OCI-LY1 (cell line): Measurements from ENCODE around the gene GFPT2.

ENCODE experiments used
- H2AFZ ChIP-seq: fragments of 200-600 bp; sonication (generic), shearing (Covaris generic); 2 replicates; pipeline ENCODE4 v1.6.0; 2014; ENCODE audit warnings: antibody characterized with exemption, mild to moderate bottlenecking, low read length
- H3F3A ChIP-seq: fragments of 200-600 bp; sonication (generic), shearing (Covaris generic); 2 replicates; pipeline ENCODE4 v1.6.0; 2014; ENCODE audit warnings: mild to moderate bottlenecking, antibody characterized with exemption, low read length, moderate library complexity; ENCODE audit not compliant: insufficient read depth
- H3K27ac ChIP-seq: fragments of 200-600 bp; sonication (generic); 2 replicates; pipeline ENCODE4 v1.5.1; 2014; ENCODE audit warnings: low read length, mixed run types, mild to moderate bottlenecking, low read depth; ENCODE audit not compliant: poor library complexity, severe bottlenecking
- H3K27me3 ChIP-seq: fragments of 200-600 bp; sonication (generic); 2 replicates; pipeline ENCODE4 v1.6.0; 2014; ENCODE audit warnings: antibody characterized with exemption, mild to moderate bottlenecking, low read length, moderate library complexity; ENCODE audit not compliant: insufficient read depth
- H3K36me3 ChIP-seq: fragments of 200-600 bp; sonication (generic); 2 replicates; pipeline ENCODE4 v1.6.1; 2014; ENCODE audit warnings: mild to moderate bottlenecking, antibody characterized with exemption, low read length, moderate library complexity, mixed read lengths; ENCODE audit not compliant: insufficient read depth
- H3K4me1 ChIP-seq: fragments of 200-600 bp; sonication (generic); 2 replicates; pipeline ENCODE4 v1.5.1; 2014; ENCODE audit warnings: mild to moderate bottlenecking, low read length, moderate library complexity; ENCODE audit not compliant: insufficient read depth, severe bottlenecking
- H3K4me2 ChIP-seq: fragments of 200-600 bp; sonication (generic), shearing (Covaris generic); 2 replicates; pipeline ENCODE4 v1.6.1; 2014; ENCODE audit warnings: low read length
- H3K4me3 ChIP-seq: fragments of 200-600 bp; sonication (generic); 2 replicates; pipeline ENCODE4 v1.5.1; 2014; ENCODE audit warnings: low read length, low read depth, mild to moderate bottlenecking, mixed read lengths; ENCODE audit not compliant: poor library complexity, severe bottlenecking
- H3K79me2 ChIP-seq: fragments of 200-600 bp; shearing (Covaris generic); 2 replicates; pipeline ENCODE4 v1.6.1; 2016; ENCODE audit warnings: mixed run types, low read length, mixed read lengths; ENCODE audit not compliant: insufficient read depth
- H3K9ac ChIP-seq: fragments of 200-600 bp; sonication (generic), shearing (Covaris generic); 2 replicates; pipeline ENCODE4 v1.6.1; 2014; ENCODE audit warnings: mild to moderate bottlenecking, low read length, mixed read lengths
- H3K9me2 ChIP-seq: fragments of 200-600 bp; sonication (generic), shearing (Covaris generic); 2 replicates; pipeline ENCODE4 v1.6.1; 2014; ENCODE audit warnings: low read depth, mild to moderate bottlenecking, low read length, mixed read lengths
- H3K9me3 ChIP-seq: fragments of 200-600 bp; shearing (Covaris generic); 2 replicates; pipeline ENCODE4 v1.6.1; 2014; ENCODE audit warnings: low read length, mixed read lengths
- H4K20me1 ChIP-seq: fragments of 200-600 bp; sonication (generic), shearing (Covaris generic); 2 replicates; pipeline ENCODE4 v1.6.0; 2016; ENCODE audit warnings: mild to moderate bottlenecking, low read length; ENCODE audit not compliant: insufficient read depth
- EZH2 ChIP-seq: fragments of 200-600 bp; sonication (generic), shearing (Covaris generic); IDR thresholded peaks from 2 replicates; pipeline ENCODE4 v1.8.0; 2017; ENCODE audit warnings: borderline replicate concordance, mixed run types, mild to moderate bottlenecking, antibody characterized with exemption, low read length, moderate library complexity, mixed read lengths
- TF ChIP-seq, protein P1 (sequence below): fragments of 200-600 bp; sonication (generic), shearing (Covaris generic); IDR thresholded peaks from 2 replicates; pipeline ENCODE4 v1.5.1; 2017; ENCODE audit warnings: mild to moderate bottlenecking, antibody characterized with exemption, low read length, moderate library complexity, mixed read lengths

The GFPT2 gene

DNA sequence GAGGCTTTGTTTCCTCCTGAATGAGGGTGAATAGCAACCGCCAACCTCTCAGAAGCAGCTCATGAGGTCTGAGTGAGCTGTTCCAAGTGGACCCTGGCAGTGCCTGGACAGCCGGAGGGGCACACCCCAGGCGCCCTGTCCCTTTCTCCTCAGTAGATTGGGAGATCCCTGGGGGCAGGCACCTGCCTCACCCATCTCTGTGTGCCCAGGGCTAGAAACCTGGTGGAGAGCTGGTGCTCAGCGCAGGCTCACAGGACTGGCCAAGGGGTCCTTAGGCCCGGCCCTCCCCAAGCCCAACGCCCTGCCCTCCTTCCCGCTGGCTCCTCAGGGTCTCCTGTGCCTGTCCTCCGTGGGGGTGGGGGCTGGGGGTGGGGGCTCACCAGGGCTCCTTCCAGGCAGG is 46.3 kb downstream of the GFPT2 start:
- H3K9ac ChIP-seq: no peak overlapping the region
- no peaks in the 10 kb centered on the region for H3K36me3 ChIP-seq
- peaks cover 5% of the 10 kb centered on the region; the same call in 1 of the 2 replicates for H3K27me3 ChIP-seq

GRCh38 chr5:180305481-180305880 is 47.7 kb downstream of the GFPT2 start:
- no peaks in the 10 kb centered on the region for H3F3A ChIP-seq
- no peaks in the 10 kb centered on the region for H4K20me1 ChIP-seq
- H3K79me2 ChIP-seq: no peaks in the 10 kb centered on the region
- TF ChIP-seq, protein P1, sequence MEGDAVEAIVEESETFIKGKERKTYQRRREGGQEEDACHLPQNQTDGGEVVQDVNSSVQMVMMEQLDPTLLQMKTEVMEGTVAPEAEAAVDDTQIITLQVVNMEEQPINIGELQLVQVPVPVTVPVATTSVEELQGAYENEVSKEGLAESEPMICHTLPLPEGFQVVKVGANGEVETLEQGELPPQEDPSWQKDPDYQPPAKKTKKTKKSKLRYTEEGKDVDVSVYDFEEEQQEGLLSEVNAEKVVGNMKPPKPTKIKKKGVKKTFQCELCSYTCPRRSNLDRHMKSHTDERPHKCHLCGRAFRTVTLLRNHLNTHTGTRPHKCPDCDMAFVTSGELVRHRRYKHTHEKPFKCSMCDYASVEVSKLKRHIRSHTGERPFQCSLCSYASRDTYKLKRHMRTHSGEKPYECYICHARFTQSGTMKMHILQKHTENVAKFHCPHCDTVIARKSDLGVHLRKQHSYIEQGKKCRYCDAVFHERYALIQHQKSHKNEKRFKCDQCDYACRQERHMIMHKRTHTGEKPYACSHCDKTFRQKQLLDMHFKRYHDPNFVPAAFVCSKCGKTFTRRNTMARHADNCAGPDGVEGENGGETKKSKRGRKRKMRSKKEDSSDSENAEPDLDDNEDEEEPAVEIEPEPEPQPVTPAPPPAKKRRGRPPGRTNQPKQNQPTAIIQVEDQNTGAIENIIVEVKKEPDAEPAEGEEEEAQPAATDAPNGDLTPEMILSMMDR: no peak
- no peak for TF ChIP-seq EZH2
- peaks cover 5% of the 10 kb centered on the region; the same call in 1 of the 2 replicates for H3K27me3 ChIP-seq
- H3K9me2 ChIP-seq: no peaks in the 10 kb centered on the region
- no peak overlapping the region for H3K4me3 ChIP-seq
- no peaks in the 10 kb centered on the region for H3K36me3 ChIP-seq
- no peaks in the 10 kb centered on the region for H3K9me3 ChIP-seq
- H3K4me2 ChIP-seq: no peak overlapping the region
- H3K4me1 ChIP-seq: no peaks in the 10 kb centered on the region
- H2AFZ ChIP-seq: no peak overlapping the region
- no peak overlapping the region for H3K27ac ChIP-seq
- no peak overlapping the region for H3K9ac ChIP-seq

More for the DNA sequence above, 46.3 kb downstream of the GFPT2 start:
- Histone ChIP-seq H2AFZ (no peak overlapping the region), H3K9me3 (no peaks in the 10 kb centered on the region), H3K4me3 (no peak overlapping the region), H4K20me1 (no peaks in the 10 kb centered on the region), H3K27ac (no peak overlapping the region), H3K9me2 (no peaks in the 10 kb centered on the region), H3K4me2 (no peak overlapping the region), H3K79me2 (no peaks in the 10 kb centered on the region), H3K4me1 (no peaks in the 10 kb centered on the region), H3F3A (no peaks in the 10 kb centered on the region)
- TF ChIP-seq, protein P1: no peak
- no peak for TF ChIP-seq EZH2

GRCh38 chr5:180304431-180305375 is 48.4 kb downstream of the GFPT2 start:
- Histone ChIP-seq H3K4me1 (no peaks in the 10 kb centered on the region), H4K20me1 (no peaks in the 10 kb centered on the region), H3K4me2 (no peak overlapping the region), H3K4me3 (no peak overlapping the region), H3K9me2 (no peaks in the 10 kb centered on the region), H3F3A (no peaks in the 10 kb centered on the region), H3K36me3 (no peaks in the 10 kb centered on the region), H3K9me3 (no peaks in the 10 kb centered on the region), H3K27ac (no peak overlapping the region), H2AFZ (no peak overlapping the region), H3K79me2 (no peaks in the 10 kb centered on the region), H3K9ac (no peak overlapping the region), H3K27me3 (peaks cover 5% of the 10 kb centered on the region; the same call in 1 of the 2 replicates)
- TF ChIP-seq, protein P1: no peak
- no peak for TF ChIP-seq EZH2
